HEK293 (cell line): ENCODE results near the gene FAM120A.

Source experiments
- CTCF ChIA-PET: fragments of 350-600 bp; formaldehyde crosslinking; extraction: SDS; loops from one replicate; lab custom pipeline; 2021; ENCODE audit warnings: antibody characterized with exemption; lab: Yijun Ruan, JAX
- POLR2A ChIA-PET: fragments of 300-600 bp; formaldehyde crosslinking; extraction: SDS; loops from one replicate; lab custom pipeline; 2020; ENCODE audit warnings: antibody characterized with exemption, inconsistent platforms; lab: Yijun Ruan, JAX
- H3K27ac ChIP-seq: fragments of 200-500 bp; sonication (Bioruptor generic); 2 replicates; pipeline ENCODE4 v1.5.1; 2014; ENCODE audit warnings: low read depth, low read length, control low read depth, inconsistent platforms; ENCODE audit errors: extremely low read depth
- H3K36me3 ChIP-seq, 2 experiments: fragments of 200-500 bp in 1 of 2; sonication (Bioruptor generic) in 1 of 2; 1 replicate in 1 of 2; 2 replicates in 1 of 2; pipeline ENCODE4 v1.5.1; 2014 to 2017; ENCODE audit warnings: inconsistent platforms in 2 of 2, low read length in 2 of 2; ENCODE audit not compliant: control insufficient read depth in 2 of 2, insufficient read depth in 1 of 2
- H3K4me1 ChIP-seq: fragments of 200-500 bp; sonication (Bioruptor generic); 2 replicates; pipeline ENCODE4 v1.5.1; 2014; ENCODE audit warnings: mild to moderate bottlenecking, low read length, inconsistent platforms; ENCODE audit not compliant: control insufficient read depth, insufficient read depth
- H3K4me3 ChIP-seq: 2 replicates; pipeline ENCODE4 v1.5.1; 2011; ENCODE audit warnings: low read depth, mild to moderate bottlenecking, control low read depth, low read length, moderate library complexity
- H3K9me3 ChIP-seq: fragments of 200-500 bp; sonication (Bioruptor generic); 2 replicates; pipeline ENCODE4 v1.5.1; 2014; ENCODE audit warnings: low read depth, low read length, inconsistent platforms; ENCODE audit not compliant: control insufficient read depth, insufficient read depth
- BCL6B ChIP-seq: fragments of 450-650 bp; formaldehyde crosslinking; IDR thresholded peaks from 2 replicates; pipeline ENCODE4 v1.5.1; 2017; ENCODE audit warnings: missing biosample characterization, missing genetic modification characterization
- FEZF1 ChIP-seq: fragments of 450-650 bp; formaldehyde crosslinking; IDR thresholded peaks from 2 replicates; pipeline ENCODE4 v1.5.1; 2016; ENCODE audit warnings: missing biosample characterization, missing genetic modification characterization
- GLI2 ChIP-seq: fragments of 450-650 bp; formaldehyde crosslinking; IDR thresholded peaks from 2 replicates; pipeline ENCODE4; 2017; ENCODE audit warnings: missing biosample characterization, missing genetic modification characterization, low read depth, borderline replicate concordance
- PRDM1 ChIP-seq: fragments of 450-650 bp; formaldehyde crosslinking; IDR thresholded peaks from 2 replicates; pipeline ENCODE4; 2016; ENCODE audit warnings: missing biosample characterization, missing genetic modification characterization
- REPIN1 ChIP-seq: fragments of 450-650 bp; formaldehyde crosslinking; IDR thresholded peaks from 2 replicates; pipeline ENCODE4 v1.5.1; 2017; ENCODE audit warnings: missing biosample characterization, missing genetic modification characterization, low read depth
- TCF7L2 ChIP-seq: IDR thresholded peaks from 2 replicates; pipeline ENCODE4 v1.6.1; 2011; ENCODE audit warnings: low read depth, mild to moderate bottlenecking, inconsistent platforms, low read length, moderate library complexity, borderline replicate concordance
- ZBTB10 ChIP-seq: fragments of 450-650 bp; formaldehyde crosslinking; IDR thresholded peaks from 2 replicates; pipeline ENCODE4 v1.5.1; 2016; ENCODE audit warnings: missing biosample characterization, missing genetic modification characterization
- ZEB2 ChIP-seq: fragments of 450-650 bp; formaldehyde crosslinking; IDR thresholded peaks from 2 replicates; pipeline ENCODE4 v1.5.1; 2016; ENCODE audit warnings: missing biosample characterization, missing genetic modification characterization
- ZFP37 ChIP-seq: fragments of 450-650 bp; formaldehyde crosslinking; IDR thresholded peaks from 2 replicates; pipeline ENCODE4 v1.5.1; 2016; ENCODE audit warnings: missing biosample characterization, missing genetic modification characterization
- ZFP41 ChIP-seq: fragments of 450-650 bp; formaldehyde crosslinking; IDR thresholded peaks from 2 replicates; pipeline ENCODE4 v1.5.1; 2016; ENCODE audit warnings: missing biosample characterization, missing genetic modification characterization, borderline replicate concordance
- ZNF138 ChIP-seq: fragments of 450-650 bp; formaldehyde crosslinking; IDR thresholded peaks from 2 replicates; pipeline ENCODE4 v1.5.1; 2016; ENCODE audit warnings: missing biosample characterization, missing genetic modification characterization, borderline replicate concordance
- ZNF146 ChIP-seq: fragments of 450-650 bp; formaldehyde crosslinking; IDR thresholded peaks from 2 replicates; pipeline ENCODE4 v1.5.1; 2016; ENCODE audit warnings: missing biosample characterization, missing genetic modification characterization
- ZNF148 ChIP-seq: fragments of 450-650 bp; formaldehyde crosslinking; IDR thresholded peaks from 2 replicates; pipeline ENCODE4 v1.5.0; 2017; ENCODE audit warnings: missing biosample characterization, missing genetic modification characterization, borderline replicate concordance
- ZNF18 ChIP-seq: fragments of 450-650 bp; formaldehyde crosslinking; IDR thresholded peaks from 2 replicates; pipeline ENCODE4 v1.5.1; 2016; ENCODE audit warnings: missing biosample characterization, missing genetic modification characterization
- ZNF544 ChIP-seq: fragments of 450-650 bp; formaldehyde crosslinking; IDR thresholded peaks from 2 replicates; pipeline ENCODE4 v1.5.0; 2017; ENCODE audit warnings: missing biosample characterization, missing genetic modification characterization
- ZNF664 ChIP-seq: fragments of 450-650 bp; formaldehyde crosslinking; IDR thresholded peaks from 2 replicates; pipeline ENCODE4 v1.5.1; 2016; ENCODE audit warnings: missing biosample characterization, missing genetic modification characterization
- ZNF704 ChIP-seq: fragments of 450-650 bp; formaldehyde crosslinking; IDR thresholded peaks from 2 replicates; pipeline ENCODE4 v1.5.1; 2016; ENCODE audit warnings: missing biosample characterization, missing genetic modification characterization
- ZNF768 ChIP-seq: fragments of 450-650 bp; formaldehyde crosslinking; IDR thresholded peaks from 2 replicates; pipeline ENCODE4 v1.5.1; 2018; ENCODE audit warnings: missing biosample characterization, mild to moderate bottlenecking, missing genetic modification characterization
- ZNF777 ChIP-seq: fragments of 450-650 bp; formaldehyde crosslinking; IDR thresholded peaks from 2 replicates; pipeline ENCODE4 v1.5.1; 2017; ENCODE audit warnings: missing biosample characterization, missing genetic modification characterization, borderline replicate concordance

FAM120A gene

GRCh38 chr9:93572636-93573515 lies 121.4 kb downstream of the FAM120A start:
- H3K9me3 ChIP-seq, result no peaks in the 10 kb centered on the region
- ChIA-PET CTCF (no interaction called here), POLR2A (no interaction called here)
- no peak for TF ChIP-seq ZNF768 (tag by site-specific recombination)
- TF ChIP-seq BCL6B (tag by site-specific recombination), result no peak
- no peak for TF ChIP-seq ZBTB10 (tag by site-specific recombination)
- no peak for TF ChIP-seq ZNF146 (tag by site-specific recombination)
- no peak for TF ChIP-seq ZFP37
- no peak for TF ChIP-seq FEZF1
- TF ChIP-seq TCF7L2, result no peak
- TF ChIP-seq ZNF138 (tag by site-specific recombination), result no peak
- TF ChIP-seq GLI2, result no peak
- TF ChIP-seq ZNF704, result no peak
- TF ChIP-seq ZNF544 (tag by site-specific recombination), result no peak
- TF ChIP-seq ZFP41 (tag by site-specific recombination), result no peak
- TF ChIP-seq ZEB2 (tag by site-specific recombination), result no peak
- no peak overlapping the region for H3K27ac ChIP-seq
- H3K36me3 ChIP-seq, result no peaks in the 10 kb centered on the region
- H3K4me1 ChIP-seq, result peaks cover 4% of the 10 kb centered on the region; the same call in 1 of the 2 replicates
- H3K4me3 ChIP-seq, result no peak overlapping the region

GRCh38 chr9:93573516-93573828 lies 122.0 kb downstream of the FAM120A start:
- ChIA-PET CTCF (no interaction called here), POLR2A (interaction anchor here (0.7 kb wide), 1 partner anchor 338 kb away, joined by 6 read pairs; no protein-coding TSS in a partner anchor)
- Histone ChIP-seq H3K9me3 (no peaks in the 10 kb centered on the region), H3K4me1 (peaks cover 4% of the 10 kb centered on the region; the same call in 1 of the 2 replicates), H3K36me3 (no peaks in the 10 kb centered on the region), H3K4me3 (no peak overlapping the region), H3K27ac (no peak overlapping the region)
- TF ChIP-seq ZNF148 (tag by site-specific recombination) (no peak), PRDM1 (tag by site-specific recombination) (no peak), REPIN1 (tag by site-specific recombination) (no peak), ZNF777 (tag by site-specific recombination) (no peak), ZNF664 (tag by site-specific recombination) (peak; percentile 70; the same call in 1 of the 2 replicates), ZNF18 (tag by site-specific recombination) (no peak)
